OCI-LY7 (cell line): Measurements from ENCODE around the gene CCDC170.

Experiments
- CTCF ChIP-seq: fragments of 200-600 bp; sonication (generic); conservative IDR thresholded peaks from 2 replicates; pipeline ENCODE4 v1.5.1; 2014; ENCODE audit warnings: mild to moderate bottlenecking, antibody characterized with exemption, low read length, moderate library complexity, mixed read lengths
- EZH2phosphoT487 ChIP-seq: fragments of 200-600 bp; sonication (generic); IDR thresholded peaks from 2 replicates; pipeline ENCODE4 v1.6.1; 2018; ENCODE audit warnings: low read depth, borderline replicate concordance, mild to moderate bottlenecking, mixed run types, antibody characterized with exemption, low read length, moderate library complexity, mixed read lengths

GRCh38 chr6:151488226-151488625 lies 5.6 kb upstream of the CCDC170 start:
- no peak for TF ChIP-seq CTCF
- TF ChIP-seq EZH2phosphoT487: no peak
